HG03457 (cell line): ENCODE results near the gene PGAM4.
"Not testable (repeated sequence)": the region's sequence is repeated elsewhere in the genome, so short reads cannot be mapped to it uniquely, and the experiment has no call there.

Experiments used
- ATAC-seq: cut with Tn5 transposase; IDR thresholded peaks from one replicate; pipeline ENCODE4 v1.9.1; 2021; ENCODE audit warnings: moderate number of reproducible peaks; ENCODE audit not compliant: unreplicated experiment

Gene PGAM4

DNA sequence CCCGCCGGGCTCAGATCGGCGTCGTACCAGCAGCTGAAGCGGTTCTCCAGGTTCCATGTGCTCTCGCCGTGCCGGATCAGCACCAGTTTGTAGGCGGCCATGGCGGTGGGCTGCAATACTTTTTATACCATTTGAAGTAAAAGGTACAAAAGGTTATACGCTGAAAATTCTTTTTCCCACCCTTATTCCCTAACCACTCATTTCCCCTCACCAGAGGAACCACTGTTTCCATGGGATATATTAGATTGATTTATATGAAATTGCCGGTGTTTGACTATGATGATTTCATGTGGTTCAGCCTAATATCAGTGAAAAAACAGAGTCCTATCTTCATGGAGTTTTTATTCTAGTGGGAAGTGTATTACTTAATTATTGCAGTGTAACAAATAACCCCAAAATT, at the start of gene PGAM4:
PGAM4 (minus strand) TSS at position 101 of the 400 bp plus-strand sequence; CDS start at position 101, 0 bp downstream.
- no peak for ATAC-seq

- no peak for ATAC-seq
Observed at GRCh38 chrX:78011846-78012245, 42.4 kb upstream of the PGAM4 start.

DNA sequence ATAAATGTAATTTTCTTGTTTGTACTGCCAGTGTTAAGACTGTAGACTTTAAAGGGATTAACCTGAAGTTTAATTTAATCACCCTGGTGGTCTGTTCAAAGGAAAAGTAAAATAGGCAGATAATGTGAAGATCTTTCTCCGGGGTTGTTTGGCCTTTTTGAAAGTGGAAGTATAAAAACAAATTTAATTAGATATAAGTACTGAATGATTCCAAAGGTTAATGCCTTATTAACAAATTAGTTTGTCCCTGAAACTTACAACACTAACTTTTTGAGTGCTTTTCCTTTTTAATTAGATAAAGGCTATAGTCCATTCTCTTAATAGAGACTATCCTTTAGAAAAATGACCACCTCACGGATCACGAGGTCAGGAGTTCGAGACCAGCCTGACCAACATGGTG, 10.4 kb upstream of the PGAM4 start:
- no peak for ATAC-seq

GRCh38 chrX:77977518-77977917, 8.1 kb upstream of the PGAM4 start:
- no peak for ATAC-seq

DNA sequence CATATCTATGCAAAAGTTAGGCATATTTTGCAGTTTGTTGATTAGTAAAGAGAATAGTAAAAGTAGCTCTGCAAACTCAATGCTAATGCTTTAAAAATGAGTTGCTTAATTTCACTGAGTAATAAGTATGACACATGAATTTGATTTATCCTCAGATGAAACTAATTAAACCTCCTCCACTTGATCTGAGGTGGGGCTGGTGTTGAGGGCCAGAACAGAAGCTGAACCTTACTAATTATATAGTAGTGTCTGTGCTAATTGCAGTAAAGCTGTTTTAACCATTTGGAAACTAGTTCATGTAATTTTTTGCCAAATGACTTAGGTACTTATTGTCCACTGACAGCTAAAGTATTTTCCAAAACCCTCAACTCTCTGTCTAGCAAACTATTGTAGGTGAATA, 7.7 kb upstream of the PGAM4 start:
- ATAC-seq, result no peak

- no peak for ATAC-seq
Observed at GRCh38 chrX:77975755-77976154, 6.3 kb upstream of the PGAM4 start.

GRCh38 chrX:77967631-77968030, 1.8 kb downstream of the PGAM4 start:
- ATAC-seq, result no peak

DNA sequence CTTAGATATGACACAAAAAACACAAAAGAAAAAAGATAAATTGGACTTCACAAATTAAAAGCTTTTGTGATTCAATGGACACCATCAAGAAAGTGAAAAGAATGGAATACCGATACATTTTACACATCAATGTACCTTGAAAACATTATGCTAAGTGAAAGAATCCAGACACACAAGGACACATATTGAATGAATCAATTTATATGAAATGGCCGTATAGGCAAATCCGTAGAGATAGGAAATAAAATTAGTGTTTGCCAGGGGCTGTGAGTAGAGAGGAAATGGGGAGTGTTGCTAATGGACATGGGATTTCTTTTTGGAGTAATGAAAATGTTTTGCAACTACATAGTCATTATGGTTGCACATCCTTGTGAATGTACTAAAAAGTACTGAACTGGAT, 3.1 kb downstream of the PGAM4 start:
- no peak for ATAC-seq

- no peak for ATAC-seq
Observed at GRCh38 chrX:77962068-77962902, 7.2 kb downstream of the PGAM4 start.

DNA sequence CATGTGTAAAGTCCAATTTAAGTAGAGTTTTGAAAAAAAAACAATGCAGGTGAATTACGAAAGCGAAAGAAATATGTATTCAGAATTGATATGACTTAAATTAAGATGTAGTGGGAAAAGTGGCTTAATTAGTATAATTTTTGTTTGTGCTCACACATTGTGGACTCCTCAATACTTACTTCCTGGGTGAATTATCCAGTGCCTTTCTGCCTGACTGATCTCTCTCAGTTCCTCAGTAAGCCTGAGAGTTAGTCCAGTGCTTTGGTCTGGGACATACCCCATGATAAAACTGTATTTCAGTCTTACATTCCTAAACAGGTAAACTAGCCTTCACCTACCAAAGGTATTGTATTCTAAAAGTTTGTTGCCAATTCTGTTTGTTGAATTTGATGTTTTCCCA, 8.4 kb downstream of the PGAM4 start:
- no peak for ATAC-seq

DNA sequence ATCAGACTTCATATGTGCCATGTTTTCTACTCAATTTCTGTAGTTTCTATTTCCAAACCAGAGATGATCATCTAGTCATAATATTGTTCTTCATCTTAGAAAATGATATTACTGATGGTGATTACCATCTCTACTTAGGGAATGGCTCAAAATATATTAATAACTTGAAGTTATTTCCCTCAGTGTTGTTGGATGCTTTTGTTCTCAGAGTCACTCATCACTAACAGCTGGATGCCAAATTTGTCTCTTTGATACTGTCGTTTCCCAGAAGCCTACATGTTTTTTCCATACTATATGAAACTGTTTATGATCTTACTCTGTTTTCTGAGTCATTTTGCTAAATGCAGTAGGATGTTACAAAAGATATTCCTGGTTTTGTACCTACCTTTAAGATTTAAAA, 8.9 kb downstream of the PGAM4 start:
- no peak for ATAC-seq

DNA sequence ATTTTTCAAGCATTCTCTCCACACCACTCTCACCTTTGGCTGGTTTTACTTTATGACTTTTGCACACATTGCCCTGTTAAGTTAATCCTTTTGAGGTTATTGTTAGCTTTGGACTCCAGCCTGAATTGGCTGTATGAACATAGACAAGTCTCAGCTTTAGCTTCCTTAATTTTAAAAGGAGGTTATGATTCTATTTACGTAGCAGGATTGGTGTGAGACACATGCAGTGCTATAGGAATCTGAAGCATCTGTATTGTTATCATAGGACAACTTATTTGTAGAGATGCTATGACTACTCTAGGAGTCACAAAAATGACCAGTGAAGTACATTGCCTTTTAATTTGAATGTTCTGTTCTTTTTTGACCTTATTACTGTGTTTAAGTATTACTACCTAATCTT, 15.7 kb downstream of the PGAM4 start:
- ATAC-seq, result no peak

- ATAC-seq, result no peak
Observed at GRCh38 chrX:77953302-77953701, 16.1 kb downstream of the PGAM4 start.

- no peak for ATAC-seq
Observed at GRCh38 chrX:77952173-77952572, 17.3 kb downstream of the PGAM4 start.

GRCh38 chrX:77949840-77950239, 19.6 kb downstream of the PGAM4 start:
- ATAC-seq, result no peak

- ATAC-seq, result no peak
Observed at GRCh38 chrX:77946571-77946970, 22.9 kb downstream of the PGAM4 start.

GRCh38 chrX:77945910-77946545, 23.4 kb downstream of the PGAM4 start:
- no peak for ATAC-seq

GRCh38 chrX:77945031-77945430, 24.4 kb downstream of the PGAM4 start:
- not testable (repeated sequence) for ATAC-seq

DNA sequence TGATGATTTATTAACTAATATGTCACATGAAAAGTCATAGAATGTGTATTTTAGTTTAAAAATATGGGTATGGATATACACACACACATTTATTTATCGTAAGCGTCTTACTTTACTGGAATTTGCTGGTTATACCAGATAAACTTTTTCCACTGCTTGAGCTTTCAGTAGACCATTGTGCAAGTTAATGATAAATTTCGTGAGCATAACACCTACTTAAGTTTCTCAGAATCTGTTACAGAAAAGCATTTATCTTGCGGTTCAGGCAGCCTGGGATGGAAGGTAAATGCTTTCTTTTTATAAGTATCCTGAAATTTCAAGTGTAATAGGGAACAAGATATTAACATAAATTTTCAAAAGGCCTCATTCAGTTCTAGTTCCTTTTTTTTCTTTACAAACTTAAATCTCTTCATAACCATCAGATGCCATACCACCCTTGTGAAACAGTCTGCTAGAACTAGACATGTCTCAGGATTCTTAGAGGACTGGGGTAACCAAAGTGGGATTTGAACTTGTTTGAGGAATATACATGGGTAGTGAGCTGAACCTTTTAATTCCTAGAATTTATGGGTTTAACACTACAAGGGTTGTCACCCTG, 31.3 kb downstream of the PGAM4 start:
- ATAC-seq, result no peak

DNA sequence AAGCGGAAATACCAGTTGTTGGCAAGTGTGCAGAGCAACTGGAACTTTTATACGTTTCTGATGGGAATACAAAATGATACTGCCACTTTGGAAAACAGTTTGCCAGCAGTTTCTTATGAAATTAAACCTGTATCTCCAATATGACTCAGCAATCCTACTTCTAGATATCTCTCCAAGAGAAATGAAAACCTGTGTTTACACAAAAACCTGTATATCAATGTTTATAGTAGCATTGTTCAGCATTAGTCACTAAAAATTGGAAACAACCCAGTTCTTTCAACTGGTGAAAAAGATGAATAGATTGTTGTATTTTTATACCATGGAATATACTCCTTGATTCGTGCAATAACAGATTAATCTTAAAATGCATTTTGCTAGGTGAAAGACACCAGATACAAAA, 32.1 kb downstream of the PGAM4 start:
- no peak for ATAC-seq

DNA sequence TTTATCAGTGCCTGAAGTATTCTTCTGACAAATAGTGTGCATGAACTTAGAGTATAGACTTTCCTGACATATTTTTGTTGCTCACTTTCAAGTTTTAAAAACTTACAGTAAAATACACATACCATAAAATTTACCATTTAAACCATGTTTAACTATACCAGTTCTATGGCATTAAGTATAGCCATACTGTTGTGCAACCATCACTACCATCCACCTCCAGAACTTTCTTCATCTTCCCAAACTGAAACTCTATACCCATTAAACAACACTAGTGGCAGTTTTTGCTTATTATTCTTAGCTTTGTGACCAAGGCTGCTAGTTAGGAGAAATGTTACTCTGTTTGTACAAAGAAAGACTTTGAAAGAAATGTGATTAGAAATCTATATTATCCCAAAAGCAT, 33.1 kb downstream of the PGAM4 start:
- ATAC-seq, result no peak

- ATAC-seq, result no peak
Observed at GRCh38 chrX:77935886-77936285, 33.6 kb downstream of the PGAM4 start.
